ENCODE results near the gene LSM6. TPM values are rescaled to one million over a fixed set of nuclear protein-coding genes. Genes with fewer than 3 reads are reported as not detected.

LSM6 gene
- total RNA-seq, 4 donors from 2014 or later: 12.7 to 31.0 (median 15.5) TPM

DNA sequence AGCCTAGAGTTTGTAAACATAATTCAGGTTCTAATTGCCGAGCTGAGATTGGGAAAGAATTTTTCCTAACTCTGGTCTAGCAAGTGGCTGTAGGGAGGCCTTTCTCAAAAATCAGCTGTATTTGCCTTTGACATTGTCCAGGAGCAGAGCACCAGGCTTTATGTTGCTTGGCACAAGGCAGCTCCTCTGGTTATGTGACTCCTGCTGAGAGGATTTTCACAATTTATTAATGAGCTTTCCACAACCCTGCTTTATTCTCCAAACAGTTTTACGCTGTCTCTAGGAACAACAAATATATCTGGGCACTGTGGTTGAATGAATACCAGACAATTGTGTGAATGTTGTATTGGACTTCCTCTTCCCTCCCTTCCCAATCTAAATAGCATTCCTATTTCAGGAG is 14.9 kb downstream of the LSM6 start:
- Histone ChIP-seq H3K4me1 (peaks cover 0 to 5% of the 10 kb centered on the region in 2 donors), H3K36me3 (peaks cover 0 to 45% of the 10 kb centered on the region in 2 donors), H3K27ac (peak overlapping the region in 1 of 4 donors; percentile 9), H3K27me3 (no peaks in the 10 kb centered on the region), H3K4me3 (no peak overlapping the region), H3K9me3 (no peaks in the 10 kb centered on the region)
- intact Hi-C loops (cut with DNase I; ENCODE audit: low total_unique reads) (no loop called here), in situ Hi-C loops (cut with MboI; ENCODE audit: low sequenced_read_pairs in 4 of 4) (no loop called here)
- no peak for ATAC-seq
- no peak for DNase-seq
- TF ChIP-seq POLR2A (IDR thresholded peaks at IDR 0.05): no peak
- TF ChIP-seq, protein P1, sequence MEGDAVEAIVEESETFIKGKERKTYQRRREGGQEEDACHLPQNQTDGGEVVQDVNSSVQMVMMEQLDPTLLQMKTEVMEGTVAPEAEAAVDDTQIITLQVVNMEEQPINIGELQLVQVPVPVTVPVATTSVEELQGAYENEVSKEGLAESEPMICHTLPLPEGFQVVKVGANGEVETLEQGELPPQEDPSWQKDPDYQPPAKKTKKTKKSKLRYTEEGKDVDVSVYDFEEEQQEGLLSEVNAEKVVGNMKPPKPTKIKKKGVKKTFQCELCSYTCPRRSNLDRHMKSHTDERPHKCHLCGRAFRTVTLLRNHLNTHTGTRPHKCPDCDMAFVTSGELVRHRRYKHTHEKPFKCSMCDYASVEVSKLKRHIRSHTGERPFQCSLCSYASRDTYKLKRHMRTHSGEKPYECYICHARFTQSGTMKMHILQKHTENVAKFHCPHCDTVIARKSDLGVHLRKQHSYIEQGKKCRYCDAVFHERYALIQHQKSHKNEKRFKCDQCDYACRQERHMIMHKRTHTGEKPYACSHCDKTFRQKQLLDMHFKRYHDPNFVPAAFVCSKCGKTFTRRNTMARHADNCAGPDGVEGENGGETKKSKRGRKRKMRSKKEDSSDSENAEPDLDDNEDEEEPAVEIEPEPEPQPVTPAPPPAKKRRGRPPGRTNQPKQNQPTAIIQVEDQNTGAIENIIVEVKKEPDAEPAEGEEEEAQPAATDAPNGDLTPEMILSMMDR (IDR thresholded peaks at IDR 0.05 in 4 of 5, conservative IDR thresholded peaks at IDR 0.05 in 1 of 5): no peak

DNA sequence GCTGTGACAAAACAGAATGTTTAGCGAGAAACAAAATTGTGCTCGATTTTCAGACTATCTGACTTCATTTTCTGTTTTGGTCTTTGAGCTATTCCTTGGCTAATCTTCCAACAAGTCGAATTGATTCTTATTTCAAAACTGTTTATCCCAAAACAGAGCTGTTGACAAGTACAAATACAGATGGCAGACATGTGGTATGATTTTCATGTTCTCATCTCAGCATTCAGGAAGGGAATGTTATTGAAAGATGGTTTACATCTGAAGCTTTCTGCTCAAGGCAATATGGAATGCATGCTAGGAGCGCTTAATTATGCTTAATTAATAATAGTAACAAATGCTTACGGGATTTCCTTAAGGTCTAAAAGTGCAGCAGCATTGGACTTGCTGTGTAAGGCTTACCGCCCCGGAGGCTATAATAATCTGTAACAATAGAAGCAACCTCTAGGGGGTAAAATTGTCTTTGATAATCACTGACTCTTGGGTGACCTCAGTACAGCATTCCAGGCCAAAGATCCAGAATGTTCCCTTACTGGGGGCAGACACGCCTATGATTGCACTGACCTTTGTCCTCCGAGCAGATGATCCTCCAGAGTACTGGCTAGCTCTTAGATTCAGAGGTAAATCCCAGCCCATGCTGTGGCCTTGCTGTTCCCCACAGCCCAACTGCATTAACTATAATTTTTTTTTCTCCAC is 16.4 kb downstream of the LSM6 start:
- peak; percentile 82 to 86 for ATAC-seq
- H3K9me3 ChIP-seq: no peaks in the 10 kb centered on the region
- H3K4me3 ChIP-seq: no peak overlapping the region
- DNase-seq: peak; percentile 20 to 31
- TF ChIP-seq POLR2A (IDR thresholded peaks at IDR 0.05): no peak
- TF ChIP-seq, protein P1 (IDR thresholded peaks at IDR 0.05 in 4 of 5, conservative IDR thresholded peaks at IDR 0.05 in 1 of 5): peak in 1 of 5 experiments; percentile 6
- H3K27me3 ChIP-seq: no peaks in the 10 kb centered on the region
- intact Hi-C loops (cut with DNase I; ENCODE audit: low total_unique reads) (no loop called here), in situ Hi-C loops (cut with MboI; ENCODE audit: low sequenced_read_pairs in 4 of 4) (no loop called here)
- H3K27ac ChIP-seq: peak overlapping the region; percentile 32 to 50 (median 42)
- H3K4me1 ChIP-seq: peaks cover 0 to 5% of the 10 kb centered on the region in 2 donors
- H3K36me3 ChIP-seq: peaks cover 0 to 44% of the 10 kb centered on the region in 2 donors

DNA sequence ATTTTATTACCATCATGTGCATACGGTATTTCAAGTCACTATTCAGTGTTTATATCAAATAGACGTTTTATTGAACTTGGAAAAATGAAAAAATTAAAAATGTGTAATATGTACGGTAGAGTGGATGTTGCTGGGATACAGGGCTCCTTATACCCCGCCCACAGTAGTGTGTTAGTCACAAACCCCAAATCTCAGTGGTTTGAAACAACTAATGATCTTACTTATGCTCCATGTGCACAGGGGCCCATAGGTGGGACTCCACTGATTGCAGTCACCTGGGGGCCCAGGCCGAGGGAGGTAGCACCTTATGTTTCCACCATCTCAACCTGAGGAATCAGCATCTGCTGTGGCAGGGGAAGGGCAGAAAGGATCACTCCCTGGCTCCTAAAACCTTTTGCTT is 18.1 kb downstream of the LSM6 start:
- Histone ChIP-seq H3K36me3 (peaks cover 0 to 29% of the 10 kb centered on the region in 2 donors), H3K4me3 (no peak overlapping the region), H3K9me3 (no peaks in the 10 kb centered on the region), H3K27me3 (no peaks in the 10 kb centered on the region), H3K4me1 (peaks cover 0 to 5% of the 10 kb centered on the region in 2 donors), H3K27ac (no peak overlapping the region)
- DNase-seq (no peak), ATAC-seq (no peak)
- intact Hi-C loops (cut with DNase I; ENCODE audit: low total_unique reads) (no loop called here), in situ Hi-C loops (cut with MboI; ENCODE audit: low sequenced_read_pairs in 4 of 4) (no loop called here)
- TF ChIP-seq POLR2A (IDR thresholded peaks at IDR 0.05): no peak
- TF ChIP-seq, protein P1 (IDR thresholded peaks at IDR 0.05 in 4 of 5, conservative IDR thresholded peaks at IDR 0.05 in 1 of 5): no peak

DNA sequence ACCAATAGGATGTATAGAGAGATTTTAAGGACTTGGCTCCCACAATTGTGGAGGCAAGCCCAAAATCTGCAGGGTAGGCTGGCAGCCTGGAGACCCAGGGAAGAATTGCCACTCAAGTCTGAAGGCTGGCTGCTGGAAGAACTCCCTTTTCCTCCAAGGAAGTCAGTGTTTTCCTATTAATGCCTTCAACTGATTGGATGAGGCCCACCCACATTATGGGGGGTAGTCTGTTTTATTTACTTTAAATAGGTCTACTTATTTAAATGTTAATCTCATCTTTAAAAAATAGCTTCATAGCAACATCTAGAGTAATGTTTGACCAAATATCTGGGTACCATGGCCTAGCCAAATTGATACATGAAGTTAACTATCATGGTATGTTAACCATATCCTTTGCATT is 18.7 kb downstream of the LSM6 start:
- H3K4me3 ChIP-seq: no peak overlapping the region
- no peaks in the 10 kb centered on the region for H3K27me3 ChIP-seq
- H3K27ac ChIP-seq: no peak overlapping the region
- intact Hi-C loops (cut with DNase I; ENCODE audit: low total_unique reads) (no loop called here), in situ Hi-C loops (cut with MboI; ENCODE audit: low sequenced_read_pairs in 4 of 4) (no loop called here)
- DNase-seq: no peak
- no peak for TF ChIP-seq POLR2A (IDR thresholded peaks at IDR 0.05)
- TF ChIP-seq, protein P1 (IDR thresholded peaks at IDR 0.05 in 4 of 5, conservative IDR thresholded peaks at IDR 0.05 in 1 of 5): no peak
- ATAC-seq: no peak
- H3K4me1 ChIP-seq: peaks cover 0 to 5% of the 10 kb centered on the region in 2 donors
- H3K9me3 ChIP-seq: no peaks in the 10 kb centered on the region
- H3K36me3 ChIP-seq: peaks cover 0 to 23% of the 10 kb centered on the region in 2 donors
